HG03108 (cell line): ENCODE data around the gene ANO6.
A peak's percentile ranks its signal among the peaks of the same experiment; 100 is the strongest.

Experiments used
- ATAC-seq: cut with Tn5 transposase; IDR thresholded peaks from one replicate; pipeline ENCODE4 v1.9.1; 2021; ENCODE audit warnings: moderate library complexity; ENCODE audit not compliant: unreplicated experiment

The ANO6 gene

DNA sequence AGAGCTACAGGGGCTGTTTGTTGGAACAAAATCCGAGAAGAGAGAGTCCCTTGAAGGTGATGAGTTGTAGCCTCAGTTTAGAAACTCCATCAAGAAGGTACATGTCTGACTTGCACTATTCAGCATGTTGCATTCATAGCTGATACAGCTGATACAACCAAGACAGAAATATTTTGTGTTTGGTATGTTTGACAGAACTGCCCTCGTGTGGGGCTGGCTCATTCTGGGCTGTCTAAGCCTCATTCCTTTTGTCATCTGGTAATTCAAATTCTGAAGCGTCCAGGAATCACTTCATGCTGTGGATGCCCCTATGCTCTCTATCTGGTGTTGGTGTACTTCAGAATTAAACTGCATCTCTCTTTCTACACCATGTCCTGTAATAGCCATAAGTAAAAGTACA is 126.3 kb downstream of the ANO6 start:
- no peak for ATAC-seq

DNA sequence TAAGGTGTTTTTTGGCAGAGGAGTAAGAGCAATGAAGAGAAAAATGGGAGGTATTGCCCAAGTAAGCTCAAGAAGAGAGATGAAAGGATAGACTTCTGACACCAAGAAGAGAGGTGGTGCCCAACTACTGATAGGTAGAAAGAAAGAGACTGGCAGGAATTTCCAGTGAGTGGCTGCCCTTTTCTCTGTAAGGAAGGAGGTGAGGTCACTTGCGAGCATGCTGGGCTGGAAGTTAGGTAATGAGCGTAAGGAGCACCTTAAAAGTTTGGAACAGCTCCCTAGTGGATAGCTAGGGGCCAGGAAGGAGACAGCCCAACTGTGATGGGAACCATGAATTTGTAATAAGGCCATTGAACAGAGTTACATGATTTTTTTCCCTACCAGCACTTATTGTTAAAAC is 127.0 kb downstream of the ANO6 start:
- no peak for ATAC-seq

DNA sequence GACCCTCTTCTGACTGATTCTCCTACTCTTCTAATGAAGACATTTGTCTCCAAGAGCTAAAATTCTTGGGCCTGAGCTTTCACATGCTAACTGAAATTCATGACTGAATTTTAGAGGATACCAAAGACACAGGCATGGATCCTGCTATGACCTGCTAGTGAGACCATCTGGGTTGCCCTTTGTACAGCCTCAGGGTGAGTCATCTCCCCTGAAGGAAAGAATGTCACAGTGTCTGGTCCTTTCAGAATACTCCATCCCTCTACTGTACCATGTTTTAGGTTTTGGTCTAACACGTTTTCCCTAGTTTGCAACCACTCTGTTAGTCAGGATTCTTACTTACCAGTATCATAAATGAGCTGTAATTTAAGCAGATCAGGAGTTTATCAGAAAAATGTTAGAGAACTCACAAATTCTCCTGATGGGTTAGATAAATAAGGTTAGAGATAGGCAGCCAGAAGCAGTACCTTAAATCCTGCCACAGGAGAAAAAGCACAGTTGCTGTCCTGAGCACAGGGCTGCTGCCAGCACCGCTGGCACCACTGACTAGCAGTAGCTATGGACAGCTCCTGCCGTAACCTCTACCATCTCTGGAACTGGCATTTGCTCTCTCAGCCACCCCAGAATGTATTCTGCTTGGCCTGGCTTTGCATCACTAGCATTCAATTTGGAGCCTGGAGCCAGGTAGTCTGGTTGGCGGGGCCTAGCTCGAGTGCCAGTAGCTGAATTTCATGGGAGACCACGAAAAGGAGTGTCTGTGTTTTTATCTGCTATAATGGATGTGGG is 127.6 kb downstream of the ANO6 start:
- no peak for ATAC-seq

DNA sequence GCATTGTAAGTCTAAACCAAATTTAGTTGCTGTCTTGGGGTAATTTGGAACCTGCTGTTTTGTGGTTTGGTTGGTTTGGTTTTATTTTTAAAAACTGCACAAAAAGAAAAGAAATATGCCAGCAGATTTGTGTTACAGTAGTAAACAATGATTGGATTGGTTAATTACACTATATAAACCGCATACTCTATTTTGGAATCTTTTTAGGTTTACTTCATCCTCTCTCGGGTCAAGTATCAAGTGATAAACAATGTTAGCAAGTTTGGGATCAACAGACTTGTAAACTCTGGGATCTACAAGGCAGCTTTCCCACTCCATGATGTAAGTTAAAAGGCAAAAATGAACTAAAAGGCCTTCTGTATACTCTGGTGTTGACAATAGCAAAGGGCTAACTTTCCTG is 132.4 kb downstream of the ANO6 start:
- ATAC-seq, result no peak

DNA sequence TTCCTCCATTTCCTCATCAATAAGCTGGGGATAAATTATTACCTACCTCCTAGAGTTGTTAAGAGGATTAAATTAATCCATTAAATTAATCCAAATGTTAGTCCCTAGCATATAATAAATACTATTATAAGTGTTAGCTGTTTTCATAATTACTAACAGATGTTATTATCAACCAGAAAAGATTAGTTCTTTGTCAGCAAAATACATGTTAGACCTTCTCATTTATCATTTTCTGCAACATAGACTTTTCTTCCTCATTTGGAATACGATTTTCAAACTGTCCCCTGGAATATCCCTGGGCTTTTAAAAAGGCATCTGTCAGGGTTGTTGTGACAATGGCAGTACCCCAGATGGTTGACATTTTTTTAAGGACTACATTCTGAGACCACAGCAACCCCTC is 133.1 kb downstream of the ANO6 start:
- no peak for ATAC-seq

DNA sequence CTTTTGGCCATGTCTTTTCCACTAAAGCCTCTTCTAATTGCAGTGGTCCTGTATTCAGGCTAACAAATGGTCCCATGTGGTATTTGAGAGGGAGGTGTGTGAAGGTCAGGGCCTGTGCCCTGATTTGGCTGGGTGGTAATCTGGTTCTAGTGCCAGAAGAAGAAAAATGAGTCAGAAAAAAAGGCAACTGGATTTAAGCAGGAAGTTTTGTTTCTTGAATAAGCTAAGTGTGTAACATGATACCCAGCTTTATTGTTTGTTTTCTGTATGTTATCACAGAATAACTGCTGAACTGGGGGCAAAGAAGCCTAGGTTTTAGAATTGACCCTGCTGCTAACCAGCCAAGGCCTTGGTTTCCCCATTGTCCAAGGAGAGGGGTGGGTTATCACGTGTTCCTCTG is 134.0 kb downstream of the ANO6 start:
- no peak for ATAC-seq

DNA sequence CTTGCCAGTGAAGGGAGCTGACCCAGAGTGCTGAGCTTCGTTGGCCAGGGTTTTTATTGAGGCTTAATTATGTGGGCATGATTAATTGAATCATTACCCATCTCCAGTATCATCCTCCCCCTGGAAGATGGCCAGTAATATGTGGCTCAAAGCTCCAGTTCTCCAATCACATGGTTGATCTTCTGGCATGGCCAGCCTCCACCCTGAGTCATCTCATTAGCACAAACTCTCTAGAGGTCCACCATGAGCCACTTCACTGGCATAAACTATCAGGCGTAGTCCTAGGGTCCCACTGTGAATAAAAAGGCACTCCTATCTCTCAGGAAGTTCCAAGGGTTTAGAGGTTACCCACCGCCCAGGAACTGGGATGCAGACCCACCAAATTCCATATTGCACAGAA is 135.0 kb downstream of the ANO6 start:
- ATAC-seq, result no peak

DNA sequence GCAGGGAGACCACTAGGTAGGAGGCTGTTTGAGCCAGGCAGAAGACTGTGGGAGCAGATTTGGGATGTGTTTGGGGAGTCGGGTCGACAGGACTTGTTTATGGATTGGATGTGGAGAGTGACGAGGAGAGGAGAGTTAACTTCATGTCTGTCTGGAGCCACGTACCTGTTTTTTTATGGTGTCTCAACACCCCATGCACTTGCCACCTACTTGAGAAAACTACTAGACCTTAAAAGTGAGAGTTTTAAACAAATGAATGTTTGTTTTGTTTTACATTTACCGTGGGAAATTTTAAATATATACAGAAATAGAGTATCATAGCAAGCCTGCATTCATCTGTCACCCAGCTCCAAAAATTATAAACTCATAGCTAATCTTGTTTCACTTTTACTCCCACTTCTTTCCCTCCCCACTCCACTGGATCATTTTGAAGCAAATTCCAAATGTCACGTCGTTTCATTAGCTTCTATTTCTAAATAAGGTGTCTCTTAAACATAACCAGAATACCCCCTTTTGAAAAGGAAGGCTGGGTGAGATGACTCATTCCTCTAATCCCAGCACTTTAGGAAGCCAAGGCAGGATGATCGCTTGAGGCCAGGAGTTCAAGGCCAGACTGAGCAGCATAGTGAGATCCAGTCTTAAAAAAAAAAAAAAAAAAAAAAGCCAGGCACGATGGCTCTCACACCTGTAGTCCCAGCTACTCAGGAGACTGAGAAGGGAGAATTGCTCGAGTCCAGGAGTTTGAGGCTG is 136.2 kb downstream of the ANO6 start:
- no peak for ATAC-seq

DNA sequence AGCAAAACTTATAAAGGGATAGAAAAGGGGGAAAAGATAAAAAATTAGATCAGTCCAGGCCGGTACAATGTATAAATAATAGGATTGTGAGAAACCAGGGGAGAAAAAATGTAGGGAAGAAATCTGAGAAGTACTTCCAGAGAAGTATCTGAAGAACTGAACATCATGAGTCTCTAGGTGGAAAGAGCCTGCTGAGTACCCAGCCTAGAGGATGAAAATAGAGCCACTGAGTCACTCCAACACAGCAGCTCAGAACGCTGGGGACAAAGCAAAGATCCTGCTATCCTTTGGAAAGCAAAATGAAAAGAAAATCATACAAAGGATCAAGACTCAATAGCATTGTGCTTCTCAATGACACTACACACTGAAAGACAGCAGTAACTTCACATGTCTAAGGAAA is 138.0 kb downstream of the ANO6 start:
- no peak for ATAC-seq

DNA sequence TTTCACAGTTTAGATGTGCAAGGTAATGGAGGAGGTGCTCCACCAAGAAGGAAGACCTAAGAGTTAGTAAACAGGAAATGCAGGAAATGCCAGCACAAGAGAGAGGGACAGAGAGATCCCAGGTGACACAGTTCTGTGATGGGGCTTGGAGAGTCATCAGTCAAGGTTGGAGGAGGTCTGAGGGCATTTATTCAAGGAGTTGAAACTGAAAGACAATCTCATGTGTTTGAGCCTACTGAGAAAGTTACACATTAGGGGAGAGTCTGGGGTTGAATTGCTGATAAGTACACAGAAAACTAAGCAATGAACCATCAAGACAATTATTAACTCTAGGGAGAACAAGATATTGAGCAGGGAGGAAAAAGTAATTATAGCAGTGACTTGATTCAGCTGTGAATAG is 138.5 kb downstream of the ANO6 start:
- peak; percentile 96 for ATAC-seq

DNA sequence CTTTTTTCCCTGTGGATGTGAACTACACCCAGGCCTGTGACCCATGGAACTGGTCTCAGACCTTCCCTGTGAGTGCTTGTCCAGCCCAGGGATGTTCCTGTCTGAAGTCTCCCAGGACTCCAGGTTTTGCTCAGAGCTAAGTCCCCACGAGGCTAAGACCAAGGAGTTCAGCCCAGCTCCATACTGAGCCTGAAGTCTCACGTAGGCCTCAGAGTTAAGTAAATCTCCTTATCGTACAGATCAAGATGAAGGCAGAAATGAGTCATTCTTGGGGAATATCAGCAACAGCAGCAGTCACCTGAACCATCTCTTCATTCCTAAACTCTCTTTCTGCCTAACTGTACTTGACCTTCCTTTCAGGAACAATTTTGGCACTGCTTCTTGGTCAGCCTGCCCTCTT is 139.8 kb downstream of the ANO6 start:
- ATAC-seq, result no peak

DNA sequence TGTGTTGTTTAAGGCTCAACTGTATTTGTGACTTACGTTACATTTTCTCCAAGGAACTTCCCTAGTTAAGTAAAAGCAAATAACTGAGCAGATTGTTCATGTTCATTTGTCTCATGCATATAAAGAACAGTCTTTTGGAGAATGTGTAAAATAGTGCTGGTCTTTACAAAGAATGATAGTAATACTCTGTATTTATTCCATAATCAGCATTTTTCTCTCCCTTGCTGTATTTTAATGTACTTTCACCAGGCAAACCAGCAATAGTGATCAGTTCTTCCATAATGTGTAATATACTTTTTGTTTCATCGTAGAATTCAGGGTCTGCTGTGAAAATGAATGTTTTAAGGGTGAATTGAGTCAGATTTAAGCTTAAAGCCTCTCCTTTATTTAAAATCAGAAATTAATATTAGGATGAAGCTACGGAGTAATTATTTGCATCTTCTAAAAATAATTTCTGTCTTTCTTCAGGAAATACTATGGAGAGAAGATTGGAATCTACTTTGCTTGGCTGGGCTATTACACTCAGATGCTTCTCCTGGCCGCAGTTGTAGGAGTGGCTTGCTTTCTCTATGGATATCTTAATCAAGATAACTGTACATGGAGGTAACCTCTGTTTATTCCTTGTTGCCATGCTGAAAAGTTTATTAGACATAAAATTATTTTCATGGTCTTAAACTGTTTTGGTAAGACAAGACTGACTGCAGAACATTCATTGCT is 141.1 kb downstream of the ANO6 start:
- ATAC-seq, result no peak

DNA sequence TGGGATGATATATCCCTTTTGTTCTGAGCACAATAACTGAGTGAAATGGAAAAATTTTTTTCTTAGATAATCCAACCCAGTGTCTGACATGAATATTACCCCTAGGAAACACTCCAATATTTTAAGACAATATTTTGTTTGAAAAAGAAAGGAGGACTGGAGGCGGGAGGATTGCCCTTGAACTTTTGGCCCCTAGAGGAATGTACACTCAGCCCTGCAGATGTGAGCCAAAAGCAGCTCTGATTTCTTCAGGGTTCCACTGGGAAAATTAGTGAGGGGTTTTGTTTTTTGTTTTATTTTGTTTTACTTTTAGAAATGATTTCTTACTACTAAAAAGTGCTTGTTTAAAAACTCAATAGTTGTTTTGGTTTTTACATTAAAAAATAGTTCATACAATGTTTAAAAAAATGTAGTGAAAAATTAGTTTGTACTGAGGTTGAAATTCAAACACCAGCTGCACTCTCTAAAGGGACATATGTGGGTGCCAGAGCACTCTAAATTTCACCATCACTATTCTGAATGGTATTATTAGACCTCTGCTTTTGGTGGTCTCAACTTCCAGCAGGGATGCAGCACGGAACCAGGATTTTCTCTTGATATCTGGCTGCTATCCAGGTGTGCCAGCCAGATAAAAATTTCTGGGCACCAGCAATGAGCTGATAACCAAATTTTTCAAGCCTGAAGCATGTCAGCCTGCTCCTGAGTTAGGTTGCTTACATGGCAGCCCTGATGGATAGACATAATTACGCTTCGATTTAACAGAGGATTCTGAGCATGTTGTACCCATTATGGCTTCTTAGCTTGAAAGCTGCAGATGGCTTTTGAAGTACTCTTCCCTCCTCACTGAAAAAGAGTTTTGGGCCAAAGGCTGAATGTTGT is 141.9 kb downstream of the ANO6 start:
- ATAC-seq, result no peak

DNA sequence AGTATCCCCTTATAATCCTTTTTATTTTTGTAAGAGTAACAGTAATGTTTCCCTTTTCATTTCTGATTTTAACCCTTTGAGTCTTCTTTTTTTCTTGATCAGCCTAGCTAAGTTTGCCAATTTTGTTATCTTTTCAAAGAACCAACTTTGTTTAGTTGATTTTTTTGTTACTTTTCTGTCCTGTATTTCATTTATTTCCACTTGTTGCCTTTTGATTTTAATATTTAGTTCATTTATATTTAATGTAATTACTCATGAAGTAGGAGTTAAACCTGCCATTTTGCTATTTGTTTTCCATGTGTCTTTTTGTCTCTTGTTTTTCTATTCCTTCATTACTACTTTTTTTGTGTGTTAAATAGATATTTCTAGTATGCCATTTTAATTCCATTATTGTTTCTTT is 146.4 kb downstream of the ANO6 start:
- ATAC-seq, result no peak

DNA sequence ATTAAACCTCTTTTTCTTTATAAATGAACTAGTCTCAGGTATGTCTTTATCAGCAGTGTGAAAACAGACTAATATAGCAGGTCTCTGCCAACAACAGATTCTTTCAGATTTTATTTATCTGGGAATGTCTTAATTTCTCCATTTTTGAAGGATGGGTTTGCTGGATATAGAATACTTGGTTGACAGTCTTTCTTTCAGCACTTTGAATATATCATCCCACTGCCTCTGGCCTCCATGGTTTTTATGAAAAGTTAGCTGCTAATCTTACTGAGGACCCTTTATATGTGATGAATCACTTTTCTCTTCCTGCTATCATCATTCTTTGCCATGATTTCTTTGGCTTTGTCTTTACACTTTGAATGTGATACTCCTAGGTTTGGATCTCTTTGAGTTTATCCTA is 148.0 kb downstream of the ANO6 start:
- ATAC-seq, result no peak

DNA sequence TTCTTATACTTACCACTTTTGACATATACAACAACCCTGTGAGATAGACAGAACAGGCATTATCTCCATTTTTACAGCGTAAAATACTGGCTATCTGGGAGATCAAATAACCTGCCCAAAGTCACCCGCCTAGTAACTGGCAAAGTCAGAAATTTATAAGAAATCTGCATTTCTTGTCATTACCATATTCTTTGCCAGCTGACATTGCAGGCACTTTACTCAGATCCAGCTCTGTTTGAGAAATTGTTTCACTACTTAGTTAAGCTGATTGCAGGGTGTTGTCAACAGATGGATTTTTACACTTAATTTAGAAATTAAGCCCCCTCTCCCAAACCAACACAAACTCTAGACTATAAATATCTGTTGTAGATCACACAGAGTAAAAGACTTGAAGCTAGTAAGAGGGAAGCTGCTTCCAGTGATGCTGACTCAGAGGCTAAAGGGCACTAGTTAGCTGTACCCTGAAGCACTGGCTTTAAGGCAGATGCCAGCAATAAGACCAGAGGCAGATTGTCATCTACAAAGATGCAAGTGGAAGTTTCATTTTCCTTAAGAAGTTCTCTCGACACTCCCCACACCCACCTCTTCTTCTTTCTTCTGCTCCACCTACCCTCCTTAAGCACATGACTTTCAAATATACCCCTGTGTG is 153.1 kb downstream of the ANO6 start:
- no peak for ATAC-seq

DNA sequence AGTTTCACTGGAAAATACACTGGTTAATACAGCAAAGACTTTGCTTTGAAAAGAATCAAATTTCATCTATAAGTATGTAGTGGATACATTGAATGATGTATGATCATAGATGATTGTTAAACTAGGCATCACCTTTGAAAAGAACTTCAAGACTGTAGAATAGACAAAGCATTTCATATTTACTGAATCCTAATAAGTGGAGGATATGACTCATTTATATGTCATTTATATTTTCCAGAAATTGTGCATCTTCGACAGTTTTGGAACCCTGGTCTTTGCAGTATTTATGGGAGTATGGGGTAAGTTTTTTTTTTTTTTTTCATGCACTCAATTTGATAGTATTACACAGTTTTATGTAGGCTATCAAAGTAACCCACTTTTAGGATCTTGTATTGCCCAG is 161.9 kb downstream of the ANO6 start:
- ATAC-seq, result no peak

DNA sequence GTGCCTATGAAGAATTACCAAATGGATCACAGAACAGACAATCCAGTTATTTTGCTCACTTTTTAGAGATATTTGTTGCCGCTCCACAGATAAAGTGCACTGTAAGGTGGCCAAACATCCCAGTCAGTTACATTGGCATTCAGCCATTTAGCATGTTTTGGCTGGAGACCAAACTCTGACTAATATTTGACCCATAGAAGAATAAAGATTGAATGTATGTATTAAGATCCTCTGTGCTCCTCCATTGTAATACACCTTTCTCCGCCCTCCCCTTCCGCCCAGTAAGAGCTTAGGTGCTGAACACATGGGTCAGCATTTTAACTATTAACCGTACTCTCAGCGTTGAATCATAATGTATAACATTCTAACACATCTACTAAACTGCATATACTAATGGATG is 163.4 kb downstream of the ANO6 start:
- ATAC-seq, result no peak

DNA sequence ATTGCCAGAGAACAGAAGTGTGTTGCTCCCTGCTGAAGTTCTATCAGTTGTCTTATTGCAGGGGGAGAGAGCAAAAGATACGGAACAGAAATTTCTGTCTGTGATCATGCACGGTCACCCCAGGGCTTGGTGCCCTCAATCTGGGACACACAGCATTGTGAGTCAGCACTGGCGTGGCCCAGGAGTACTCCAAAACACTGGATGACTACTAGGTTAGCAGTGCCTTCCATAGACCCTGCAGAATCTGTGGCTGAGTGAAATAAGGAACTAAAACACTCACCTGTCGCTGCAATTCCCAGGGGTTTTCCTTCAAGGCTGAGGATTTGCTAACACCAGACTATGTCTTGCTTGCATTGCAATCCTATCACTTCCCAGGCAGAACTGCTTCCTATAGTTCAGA is 165.5 kb downstream of the ANO6 start:
- no peak for ATAC-seq

DNA sequence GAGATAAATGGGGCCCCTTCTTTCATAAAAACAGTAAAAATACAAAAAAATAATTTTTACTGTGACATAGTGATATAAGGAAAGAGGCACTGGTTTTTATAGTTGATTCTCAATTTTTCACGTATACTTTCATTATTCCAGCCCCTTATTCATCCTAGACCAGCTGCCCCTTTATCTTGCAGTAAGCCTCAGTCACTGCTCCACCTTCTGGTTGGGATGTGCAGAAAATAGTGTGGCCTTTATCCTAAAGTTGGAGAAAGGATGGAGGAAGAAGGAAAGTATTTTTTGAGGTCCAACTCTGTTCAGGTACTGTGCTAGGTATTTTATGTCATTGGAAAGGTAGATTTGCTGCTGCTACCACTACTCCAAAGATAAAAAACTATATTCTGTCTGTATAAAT is 172.7 kb downstream of the ANO6 start:
- ATAC-seq, result no peak

DNA sequence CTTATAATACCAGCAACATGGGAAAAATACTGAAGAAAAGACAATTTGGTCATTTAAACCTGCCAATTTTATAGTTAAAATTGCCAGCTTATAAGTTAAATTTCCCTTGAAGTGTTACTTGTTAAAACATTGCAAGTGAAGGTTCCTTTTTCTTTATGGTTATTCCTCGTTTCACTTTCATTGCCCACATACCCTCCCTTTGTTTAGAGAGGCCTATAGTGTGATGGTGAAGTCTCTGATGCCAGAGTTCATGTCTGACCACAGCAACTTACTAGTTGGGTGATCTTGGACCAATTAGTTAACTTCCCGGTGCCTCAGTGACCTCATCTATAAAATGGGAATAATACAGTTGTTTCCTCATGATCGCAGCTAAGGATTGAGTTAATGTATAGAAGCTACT is 173.5 kb downstream of the ANO6 start:
- ATAC-seq, result no peak
